GM12875 (cell line): ENCODE results near the gene GRIK5.

Source experiments
- H3K4me3 ChIP-seq: one replicate; pipeline ENCODE4 v1.5.1; 2011; ENCODE audit warnings: low read depth, low read length, control low read depth
- CTCF ChIP-seq: IDR thresholded peaks from 2 replicates; pipeline ENCODE4 v1.5.1; 2011; ENCODE audit warnings: low read depth, mild to moderate bottlenecking, control low read depth, inconsistent platforms, low read length, moderate library complexity, borderline replicate concordance; ENCODE audit not compliant: insufficient read depth

GRIK5 gene

GRCh38 chr19:42095142-42095813 lies 25.3 kb upstream of the GRIK5 start:
- no peak for TF ChIP-seq CTCF
- no peak overlapping the region for H3K4me3 ChIP-seq

GRCh38 chr19:42093926-42094325 lies 23.9 kb upstream of the GRIK5 start:
- no peak overlapping the region for H3K4me3 ChIP-seq
- TF ChIP-seq CTCF = no peak

GRCh38 chr19:42093505-42093904 lies 23.5 kb upstream of the GRIK5 start:
- TF ChIP-seq CTCF = no peak
- no peak overlapping the region for H3K4me3 ChIP-seq

- peak; percentile 61; the same call in 1 of the 2 replicates for TF ChIP-seq CTCF
- no peak overlapping the region for H3K4me3 ChIP-seq
Measured at GRCh38 chr19:42092350-42092749, 22.3 kb upstream of the GRIK5 start.

- H3K4me3 ChIP-seq = no peak overlapping the region
- no peak for TF ChIP-seq CTCF
Measured at GRCh38 chr19:42091742-42092141, 21.7 kb upstream of the GRIK5 start.

GRCh38 chr19:42091300-42091699 lies 21.3 kb upstream of the GRIK5 start:
- TF ChIP-seq CTCF = no peak
- H3K4me3 ChIP-seq = no peak overlapping the region

- TF ChIP-seq CTCF = no peak
- no peak overlapping the region for H3K4me3 ChIP-seq
Measured at GRCh38 chr19:42090672-42091071, 20.7 kb upstream of the GRIK5 start.
